ENCODE measurements around the gene RAB6D.

Gene RAB6D

DNA sequence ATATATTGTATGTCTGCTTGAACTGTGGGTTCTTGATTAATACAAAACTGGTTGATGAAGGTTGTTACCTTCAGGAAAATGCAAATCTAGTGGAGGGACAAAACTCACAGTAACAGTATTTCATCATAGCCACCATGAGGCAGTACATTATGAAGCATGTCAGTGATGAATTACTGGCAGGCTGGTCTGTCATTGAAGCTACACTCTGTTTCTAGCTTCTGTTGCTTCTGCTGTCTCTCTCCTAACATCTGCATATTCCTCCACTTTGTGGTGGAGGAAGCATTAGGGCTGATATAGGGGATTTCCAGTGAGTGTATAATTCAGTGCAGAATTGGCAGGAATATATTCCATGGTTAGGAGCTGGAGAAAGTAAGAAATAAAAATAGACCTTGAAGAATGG lies 44.2 kb upstream of the RAB6D start:
- H3K9ac ChIP-seq (ENCODE audit: low read depth, low read length, poor library complexity, severe bottlenecking), result no peak overlapping the region
- no peaks in the 10 kb centered on the region for H3K9me3 ChIP-seq (ENCODE audit: insufficient read depth, low read depth, low read length)
- no peaks in the 10 kb centered on the region for H3F3A ChIP-seq (ENCODE audit: low read depth)
- no peak for TF ChIP-seq EZH2phosphoT487 (IDR thresholded peaks at IDR 0.05; ENCODE audit: borderline replicate concordance)
- TF ChIP-seq, protein P1, sequence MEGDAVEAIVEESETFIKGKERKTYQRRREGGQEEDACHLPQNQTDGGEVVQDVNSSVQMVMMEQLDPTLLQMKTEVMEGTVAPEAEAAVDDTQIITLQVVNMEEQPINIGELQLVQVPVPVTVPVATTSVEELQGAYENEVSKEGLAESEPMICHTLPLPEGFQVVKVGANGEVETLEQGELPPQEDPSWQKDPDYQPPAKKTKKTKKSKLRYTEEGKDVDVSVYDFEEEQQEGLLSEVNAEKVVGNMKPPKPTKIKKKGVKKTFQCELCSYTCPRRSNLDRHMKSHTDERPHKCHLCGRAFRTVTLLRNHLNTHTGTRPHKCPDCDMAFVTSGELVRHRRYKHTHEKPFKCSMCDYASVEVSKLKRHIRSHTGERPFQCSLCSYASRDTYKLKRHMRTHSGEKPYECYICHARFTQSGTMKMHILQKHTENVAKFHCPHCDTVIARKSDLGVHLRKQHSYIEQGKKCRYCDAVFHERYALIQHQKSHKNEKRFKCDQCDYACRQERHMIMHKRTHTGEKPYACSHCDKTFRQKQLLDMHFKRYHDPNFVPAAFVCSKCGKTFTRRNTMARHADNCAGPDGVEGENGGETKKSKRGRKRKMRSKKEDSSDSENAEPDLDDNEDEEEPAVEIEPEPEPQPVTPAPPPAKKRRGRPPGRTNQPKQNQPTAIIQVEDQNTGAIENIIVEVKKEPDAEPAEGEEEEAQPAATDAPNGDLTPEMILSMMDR (conservative IDR thresholded peaks at IDR 0.05; ENCODE audit: low read length), result no peak
- H3K4me1 ChIP-seq (ENCODE audit: insufficient read depth, low read length, poor library complexity, severe bottlenecking), result peaks cover 9% of the 10 kb centered on the region
- no peaks in the 10 kb centered on the region for H3K36me3 ChIP-seq (ENCODE audit: insufficient read depth, low read length)
- H4K20me1 ChIP-seq (ENCODE audit: insufficient read depth, low read length, poor library complexity, severe bottlenecking), result no peaks in the 10 kb centered on the region
- no peak overlapping the region for H2AFZ ChIP-seq (ENCODE audit: low read length)
- H3K27me3 ChIP-seq (ENCODE audit: insufficient read depth, low read length, poor library complexity, severe bottlenecking), result no peaks in the 10 kb centered on the region
- H3K79me2 ChIP-seq (ENCODE audit: insufficient read depth, low read length), result no peaks in the 10 kb centered on the region
- H3K4me3 ChIP-seq (ENCODE audit: low read length, poor library complexity, severe bottlenecking), result no peak overlapping the region
- H3K9me2 ChIP-seq (replicated peaks; ENCODE audit: low read depth, low read length), result no peaks in the 10 kb centered on the region
- H3K4me2 ChIP-seq (ENCODE audit: low read depth, low read length, poor library complexity, severe bottlenecking), result no peak overlapping the region

DNA sequence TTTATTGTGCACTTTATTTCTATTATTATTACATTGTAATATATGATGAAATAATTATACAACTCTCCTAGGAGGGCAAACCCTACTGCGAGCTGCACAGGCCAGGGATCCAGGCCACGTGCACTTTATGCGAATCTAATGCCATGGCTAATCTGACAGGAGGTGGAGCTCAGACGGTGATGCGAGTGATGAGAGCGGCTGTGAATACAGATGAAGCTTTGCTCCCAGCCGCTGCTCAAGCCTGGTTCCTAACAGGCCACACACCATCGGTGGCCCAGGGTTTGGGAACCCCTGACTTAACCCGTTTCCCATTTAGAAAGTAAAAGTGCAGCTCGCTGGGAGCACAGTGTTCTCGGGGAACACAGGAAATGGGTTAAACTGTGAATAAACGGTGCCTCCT lies 40.8 kb upstream of the RAB6D start:
- TF ChIP-seq EZH2phosphoT487 (IDR thresholded peaks at IDR 0.05; ENCODE audit: borderline replicate concordance), result no peak
- TF ChIP-seq, protein P1 (conservative IDR thresholded peaks at IDR 0.05; ENCODE audit: low read length), result no peak
- Histone ChIP-seq H3K9me3 (ENCODE audit: insufficient read depth, low read depth, low read length) (no peaks in the 10 kb centered on the region), H3K27me3 (ENCODE audit: insufficient read depth, low read length, poor library complexity, severe bottlenecking) (no peaks in the 10 kb centered on the region), H3K4me3 (ENCODE audit: low read length, poor library complexity, severe bottlenecking) (no peak overlapping the region), H4K20me1 (ENCODE audit: insufficient read depth, low read length, poor library complexity, severe bottlenecking) (no peaks in the 10 kb centered on the region), H3F3A (ENCODE audit: low read depth) (no peaks in the 10 kb centered on the region), H3K9ac (ENCODE audit: low read depth, low read length, poor library complexity, severe bottlenecking) (no peak overlapping the region), H3K9me2 (replicated peaks; ENCODE audit: low read depth, low read length) (no peaks in the 10 kb centered on the region), H3K36me3 (ENCODE audit: insufficient read depth, low read length) (no peaks in the 10 kb centered on the region), H2AFZ (ENCODE audit: low read length) (no peak overlapping the region), H3K4me1 (ENCODE audit: insufficient read depth, low read length, poor library complexity, severe bottlenecking) (peaks cover 9% of the 10 kb centered on the region), H3K79me2 (ENCODE audit: insufficient read depth, low read length) (no peaks in the 10 kb centered on the region), H3K4me2 (ENCODE audit: low read depth, low read length, poor library complexity, severe bottlenecking) (no peak overlapping the region)

DNA sequence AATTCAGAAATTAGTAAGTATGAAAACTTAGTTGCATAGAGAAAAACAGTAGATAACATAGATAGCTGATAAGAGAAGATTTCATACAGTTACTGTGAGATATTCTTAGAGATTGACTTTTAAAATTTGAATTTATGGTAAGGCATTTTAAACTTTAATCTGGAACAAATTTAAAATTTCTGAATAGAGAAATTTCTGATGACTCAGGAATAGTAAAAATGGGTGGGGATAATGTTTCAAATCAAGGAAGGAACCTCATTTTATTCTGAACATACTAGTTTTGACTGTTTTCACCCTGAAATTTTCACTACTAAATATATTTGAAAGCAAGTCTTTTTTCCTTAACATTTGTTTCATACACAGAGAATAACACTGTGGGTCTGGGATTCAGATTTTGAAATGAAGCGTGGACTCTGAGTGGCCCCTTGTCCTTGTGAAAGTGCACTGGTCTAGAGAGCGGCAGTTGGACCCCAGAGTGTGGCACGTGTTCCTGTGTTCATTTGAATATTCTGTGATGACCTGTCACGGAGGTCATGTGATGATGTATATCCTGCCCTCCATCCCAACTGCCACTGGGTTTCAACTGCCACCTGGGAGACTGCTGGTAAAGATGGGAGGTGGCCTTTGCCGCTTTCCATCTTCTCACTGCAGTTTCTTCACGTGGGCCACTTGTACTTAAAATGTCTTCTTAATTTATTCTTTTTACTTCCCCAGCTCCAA lies 38.5 kb upstream of the RAB6D start:
- TF ChIP-seq EZH2phosphoT487 (IDR thresholded peaks at IDR 0.05; ENCODE audit: borderline replicate concordance), result no peak
- TF ChIP-seq, protein P1 (conservative IDR thresholded peaks at IDR 0.05; ENCODE audit: low read length), result no peak
- H2AFZ ChIP-seq (ENCODE audit: low read length), result no peak overlapping the region
- no peaks in the 10 kb centered on the region for H3K36me3 ChIP-seq (ENCODE audit: insufficient read depth, low read length)
- no peak overlapping the region for H3K4me3 ChIP-seq (ENCODE audit: low read length, poor library complexity, severe bottlenecking)
- no peaks in the 10 kb centered on the region for H3K27me3 ChIP-seq (ENCODE audit: insufficient read depth, low read length, poor library complexity, severe bottlenecking)
- no peaks in the 10 kb centered on the region for H3K9me2 ChIP-seq (replicated peaks; ENCODE audit: low read depth, low read length)
- H3F3A ChIP-seq (ENCODE audit: low read depth), result no peaks in the 10 kb centered on the region
- H4K20me1 ChIP-seq (ENCODE audit: insufficient read depth, low read length, poor library complexity, severe bottlenecking), result no peaks in the 10 kb centered on the region
- no peaks in the 10 kb centered on the region for H3K9me3 ChIP-seq (ENCODE audit: insufficient read depth, low read depth, low read length)
- H3K79me2 ChIP-seq (ENCODE audit: insufficient read depth, low read length), result no peaks in the 10 kb centered on the region
- no peak overlapping the region for H3K4me2 ChIP-seq (ENCODE audit: low read depth, low read length, poor library complexity, severe bottlenecking)
- H3K9ac ChIP-seq (ENCODE audit: low read depth, low read length, poor library complexity, severe bottlenecking), result no peak overlapping the region
- H3K4me1 ChIP-seq (ENCODE audit: insufficient read depth, low read length, poor library complexity, severe bottlenecking), result no peaks in the 10 kb centered on the region
